Measurements from ENCODE around the gene SIX1. TPM values are rescaled to one million over a fixed set of nuclear protein-coding genes. Genes with fewer than 3 reads are reported as not detected.

The SIX1 gene
- total RNA-seq, 1 experiment from 2014 or later = 7.4 TPM

GRCh38 chr14:60642270-60643140 lies 6.8 kb downstream of the SIX1 start:
- intact Hi-C loops (cut with micrococcal nuclease; ENCODE audit: unreplicated experiment) (no loop called here), in situ Hi-C loops (cut with HindIII; ENCODE audit: low pct_unique_long_range_greater_than_20kb, low sequenced_read_pairs) (no loop called here)
- no peak overlapping the region for H3K27ac ChIP-seq (ENCODE audit: low read length)
- H3K4me1 ChIP-seq (ENCODE audit: control insufficient read depth, insufficient read depth, low read length) = peaks cover 10% of the 10 kb centered on the region
- no peaks in the 10 kb centered on the region for H3K9me3 ChIP-seq (ENCODE audit: control insufficient read depth, insufficient read depth, low read depth, low read length)
- CTCF ChIA-PET = no interaction called here
- no peak for TF ChIP-seq CTCF (IDR thresholded peaks at IDR 0.05)
- TF ChIP-seq TCF7L2 (IDR thresholded peaks at IDR 0.05; ENCODE audit: low read depth, low read length) = no peak
- no peak for TF ChIP-seq POLR2AphosphoS5 (IDR thresholded peaks at IDR 0.05; ENCODE audit: low read depth, low read length)
- TF ChIP-seq SIN3A (IDR thresholded peaks at IDR 0.05; ENCODE audit: borderline replicate concordance, insufficient read depth, low read depth, low read length) = no peak
- TF ChIP-seq REST (IDR thresholded peaks at IDR 0.05; ENCODE audit: insufficient read depth in 1 of 2, low read depth in 2 of 2, low read length in 1 of 2) = no peak
- no peak for ATAC-seq
- no peaks in the 10 kb centered on the region for H3K27me3 ChIP-seq (ENCODE audit: control insufficient read depth, insufficient read depth, low read length)
- no peak for DNase-seq (ENCODE audit: low read depth, low spot score)
- H3K36me3 ChIP-seq (ENCODE audit: control insufficient read depth, insufficient read depth, low read length) = no peaks in the 10 kb centered on the region; the same call in 1 of the 2 replicates
- no peak overlapping the region; a peak in 1 of 4 replicates for H3K4me3 ChIP-seq (ENCODE audit: low read depth in 2 of 2, low read length in 2 of 2)
- POLR2A ChIA-PET = no interaction called here
- no TSS peak for BruUV-seq (replicated peaks)

GRCh38 chr14:60641742-60642269 lies 7.5 kb downstream of the SIX1 start:
- BruUV-seq (replicated peaks) = no TSS peak
- H3K4me1 ChIP-seq (ENCODE audit: control insufficient read depth, insufficient read depth, low read length) = peaks cover 10% of the 10 kb centered on the region
- DNase-seq (ENCODE audit: low read depth, low spot score) = no peak
- in situ Hi-C loops (cut with HindIII; ENCODE audit: low pct_unique_long_range_greater_than_20kb, low sequenced_read_pairs) (no loop called here), intact Hi-C loops (cut with micrococcal nuclease; ENCODE audit: unreplicated experiment) (no loop called here)
- no peak for ATAC-seq
- no peaks in the 10 kb centered on the region for H3K27me3 ChIP-seq (ENCODE audit: control insufficient read depth, insufficient read depth, low read length)
- H3K4me3 ChIP-seq (ENCODE audit: low read depth in 2 of 2, low read length in 2 of 2) = no peak overlapping the region; a peak in 1 of 4 replicates
- no peaks in the 10 kb centered on the region for H3K9me3 ChIP-seq (ENCODE audit: control insufficient read depth, insufficient read depth, low read depth, low read length)
- no peak overlapping the region for H3K27ac ChIP-seq (ENCODE audit: low read length)
- ChIA-PET POLR2A (no interaction called here), CTCF (no interaction called here)
- TF ChIP-seq SIN3A (IDR thresholded peaks at IDR 0.05; ENCODE audit: borderline replicate concordance, insufficient read depth, low read depth, low read length) (no peak), CTCF (IDR thresholded peaks at IDR 0.05) (no peak), TCF7L2 (IDR thresholded peaks at IDR 0.05; ENCODE audit: low read depth, low read length) (no peak), REST (IDR thresholded peaks at IDR 0.05; ENCODE audit: insufficient read depth in 1 of 2, low read depth in 2 of 2, low read length in 1 of 2) (no peak), POLR2AphosphoS5 (IDR thresholded peaks at IDR 0.05; ENCODE audit: low read depth, low read length) (no peak)
- no peaks in the 10 kb centered on the region; the same call in 1 of the 2 replicates for H3K36me3 ChIP-seq (ENCODE audit: control insufficient read depth, insufficient read depth, low read length)
